Kidney tubule cell (primary cell): Measurements from ENCODE around the gene HEATR5B.
"Not testable (repeated sequence)": the region's sequence is repeated elsewhere in the genome, so short reads cannot be mapped to it uniquely, and the experiment has no call there.

Source experiments
- DNase-seq: peaks from one replicate; pipeline ENCODE4 v3.0.0-alpha.2; 2018; ENCODE audit warnings: low spot score

The HEATR5B gene

GRCh38 chr2:36936526-36936925 lies 147.6 kb downstream of the HEATR5B start:
- DNase-seq = not testable (repeated sequence)

GRCh38 chr2:36931688-36932087 lies 152.5 kb downstream of the HEATR5B start:
- not testable (repeated sequence) for DNase-seq
